A673 (cell line): ENCODE results near the gene COL5A1.

Source experiments
- EZH2 ChIP-seq: fragments of 200-600 bp; sonication (generic); IDR thresholded peaks from 2 replicates; pipeline ENCODE4 v1.6.1; 2017; ENCODE audit warnings: borderline replicate concordance, low read depth, mild to moderate bottlenecking, mixed read lengths, antibody characterized with exemption, low read length; ENCODE audit not compliant: poor library complexity, severe bottlenecking
- TF ChIP-seq, protein P1 (sequence below): fragments of 300-800, 200-600 bp; sonication (generic); conservative IDR thresholded peaks from 2 replicates; pipeline ENCODE4 v1.5.1; 2017; ENCODE audit warnings: low read depth, mild to moderate bottlenecking, antibody characterized with exemption, low read length, moderate library complexity, mixed read lengths

GRCh38 chr9:134765785-134766184, 124.2 kb downstream of the COL5A1 start:
- TF ChIP-seq, protein P1, sequence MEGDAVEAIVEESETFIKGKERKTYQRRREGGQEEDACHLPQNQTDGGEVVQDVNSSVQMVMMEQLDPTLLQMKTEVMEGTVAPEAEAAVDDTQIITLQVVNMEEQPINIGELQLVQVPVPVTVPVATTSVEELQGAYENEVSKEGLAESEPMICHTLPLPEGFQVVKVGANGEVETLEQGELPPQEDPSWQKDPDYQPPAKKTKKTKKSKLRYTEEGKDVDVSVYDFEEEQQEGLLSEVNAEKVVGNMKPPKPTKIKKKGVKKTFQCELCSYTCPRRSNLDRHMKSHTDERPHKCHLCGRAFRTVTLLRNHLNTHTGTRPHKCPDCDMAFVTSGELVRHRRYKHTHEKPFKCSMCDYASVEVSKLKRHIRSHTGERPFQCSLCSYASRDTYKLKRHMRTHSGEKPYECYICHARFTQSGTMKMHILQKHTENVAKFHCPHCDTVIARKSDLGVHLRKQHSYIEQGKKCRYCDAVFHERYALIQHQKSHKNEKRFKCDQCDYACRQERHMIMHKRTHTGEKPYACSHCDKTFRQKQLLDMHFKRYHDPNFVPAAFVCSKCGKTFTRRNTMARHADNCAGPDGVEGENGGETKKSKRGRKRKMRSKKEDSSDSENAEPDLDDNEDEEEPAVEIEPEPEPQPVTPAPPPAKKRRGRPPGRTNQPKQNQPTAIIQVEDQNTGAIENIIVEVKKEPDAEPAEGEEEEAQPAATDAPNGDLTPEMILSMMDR, result no peak
- no peak for TF ChIP-seq EZH2
